ENCODE measurements around the gene KCP.
"Not testable (repeated sequence)": the region's sequence is repeated elsewhere in the genome, so short reads cannot be mapped to it uniquely, and the experiment has no call there.

Gene KCP

GRCh38 chr7:128910569-128910945 is at the start of gene KCP:
KCP (minus strand) TSS chr7:128910709; CDS start chr7:128910676, 33 bp downstream.
- no peak for DNase-seq

- DNase-seq: no peak
Observed at GRCh38 chr7:128959296-128959695, 48.8 kb upstream of the KCP start.

GRCh38 chr7:128955981-128956380 is 45.5 kb upstream of the KCP start:
- DNase-seq: no peak

GRCh38 chr7:128954830-128955802 is 44.6 kb upstream of the KCP start:
- peak; percentile 47 for DNase-seq

- no peak for DNase-seq
Observed at GRCh38 chr7:128954150-128954549, 43.6 kb upstream of the KCP start.

- no peak for DNase-seq
Observed at GRCh38 chr7:128951296-128951695, 40.8 kb upstream of the KCP start.

GRCh38 chr7:128948976-128949760 is 38.7 kb upstream of the KCP start:
- no peak for DNase-seq

- DNase-seq: no peak
Observed at GRCh38 chr7:128948312-128948973, 37.9 kb upstream of the KCP start.

GRCh38 chr7:128947854-128948253 is 37.3 kb upstream of the KCP start:
- DNase-seq: no peak

GRCh38 chr7:128946936-128947830 is 36.7 kb upstream of the KCP start:
- DNase-seq: no peak

- DNase-seq: no peak
Observed at GRCh38 chr7:128945668-128946366, 35.3 kb upstream of the KCP start.

- no peak for DNase-seq
Observed at GRCh38 chr7:128944487-128945236, 34.2 kb upstream of the KCP start.

GRCh38 chr7:128943251-128943650 is 32.7 kb upstream of the KCP start:
- not testable (repeated sequence) for DNase-seq

- no peak for DNase-seq
Observed at GRCh38 chr7:128941946-128942526, 31.5 kb upstream of the KCP start.

GRCh38 chr7:128941323-128941890 is 30.9 kb upstream of the KCP start:
- no peak for DNase-seq

GRCh38 chr7:128940494-128941322 is 30.2 kb upstream of the KCP start:
- no peak for DNase-seq

- no peak for DNase-seq
Observed at GRCh38 chr7:128939861-128940410, 29.4 kb upstream of the KCP start.

- no peak for DNase-seq
Observed at GRCh38 chr7:128939075-128939860, 28.8 kb upstream of the KCP start.

Data from fibroblast of skin of right quadriceps (primary cell).